GM12892 (cell line): ENCODE results near the gene LAS1L. TPM values are rescaled to one million over a fixed set of nuclear protein-coding genes. Genes with fewer than 3 reads are reported as not detected.
"Not testable (repeated sequence)": the region's sequence is repeated elsewhere in the genome, so short reads cannot be mapped to it uniquely, and the experiment has no call there.

Experiments used
- DNase-seq: peaks from one replicate; pipeline ENCODE4 v3.0.0; 2011; ENCODE audit not compliant: insufficient read length
- FAIRE-seq: peaks from 2 replicates; lab custom pipeline; 2011; peaks lifted over from hg19 to GRCh38; lab: Jason Lieb, UNC
- POLR2A ChIP-seq: IDR thresholded peaks from 2 replicates; pipeline ENCODE4 v1.6.1; 2011; ENCODE audit warnings: low read depth, low read length, control low read depth
- POLR2AphosphoS5 ChIP-seq: IDR thresholded peaks from 2 replicates; pipeline ENCODE4 v1.6.1; 2011; ENCODE audit warnings: low read depth, low read length, control low read depth
- TAF1 ChIP-seq: IDR thresholded peaks from 2 replicates; pipeline ENCODE4 v1.6.1; 2011; ENCODE audit warnings: low read depth, mild to moderate bottlenecking, control low read depth, low read length, borderline replicate concordance
- polyA plus RNA-seq: library from polyadenylated mRNA; unstranded; fragments of >200 nt; gene quantifications from one replicate; pipeline ENCODE4 v1.2.1, GENCODE V29; 2012; ENCODE audit warnings: missing spikeins, inconsistent platforms; ENCODE audit not compliant: missing spikeins

Gene LAS1L
- polyA plus RNA-seq, result 41.2 TPM

DNA sequence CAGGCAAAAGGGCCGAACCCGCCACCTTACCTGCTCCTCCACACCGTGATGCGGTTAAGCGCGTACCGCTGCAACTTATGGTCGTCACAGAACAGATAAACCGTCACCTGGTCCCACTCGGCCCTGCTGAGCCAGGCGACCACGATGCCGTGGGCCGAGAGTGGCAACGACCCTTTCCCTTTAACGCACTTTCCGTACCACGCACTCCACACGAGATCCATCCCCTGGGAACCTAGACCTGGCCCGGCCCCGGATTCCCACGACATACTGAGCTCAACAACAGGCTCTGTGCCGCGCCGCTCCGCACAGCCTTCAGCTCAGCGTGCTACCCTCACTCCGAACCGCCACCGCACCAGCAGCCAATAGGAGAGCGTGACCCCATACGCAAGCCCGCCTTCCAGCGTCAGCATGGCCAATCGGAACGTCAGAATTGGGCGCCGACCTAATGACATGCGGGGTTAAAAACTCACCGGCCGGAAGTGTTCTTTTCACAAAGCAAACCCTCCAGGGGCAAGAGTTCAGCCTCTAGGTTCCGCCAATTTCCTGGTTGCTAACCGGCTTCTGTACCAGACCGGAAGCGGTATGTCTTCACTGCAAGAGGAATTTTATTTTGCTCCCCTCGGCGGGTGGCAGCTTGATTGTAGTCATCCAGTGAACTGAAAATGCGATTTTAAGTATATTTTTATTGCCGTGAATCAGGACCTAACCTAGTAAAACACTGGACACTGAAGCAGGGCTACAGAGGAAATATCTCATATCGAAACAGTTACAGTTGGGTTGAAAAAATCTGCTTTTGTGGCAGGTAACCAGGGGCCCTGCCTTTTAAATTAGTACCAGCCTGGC is at the start of gene LAS1L:
Gene LAS1L, minus strand, starts transcription at position 338 of the 843 bp plus-strand sequence. Its CDS starts 72 bp downstream, at position 266.
- FAIRE-seq (peak; percentile 97), DNase-seq (peak; percentile 71)
- TF ChIP-seq POLR2A (peak; percentile 84), POLR2AphosphoS5 (peak; percentile 80), TAF1 (peak; percentile 77; the same call in 1 of the 2 replicates)

DNA sequence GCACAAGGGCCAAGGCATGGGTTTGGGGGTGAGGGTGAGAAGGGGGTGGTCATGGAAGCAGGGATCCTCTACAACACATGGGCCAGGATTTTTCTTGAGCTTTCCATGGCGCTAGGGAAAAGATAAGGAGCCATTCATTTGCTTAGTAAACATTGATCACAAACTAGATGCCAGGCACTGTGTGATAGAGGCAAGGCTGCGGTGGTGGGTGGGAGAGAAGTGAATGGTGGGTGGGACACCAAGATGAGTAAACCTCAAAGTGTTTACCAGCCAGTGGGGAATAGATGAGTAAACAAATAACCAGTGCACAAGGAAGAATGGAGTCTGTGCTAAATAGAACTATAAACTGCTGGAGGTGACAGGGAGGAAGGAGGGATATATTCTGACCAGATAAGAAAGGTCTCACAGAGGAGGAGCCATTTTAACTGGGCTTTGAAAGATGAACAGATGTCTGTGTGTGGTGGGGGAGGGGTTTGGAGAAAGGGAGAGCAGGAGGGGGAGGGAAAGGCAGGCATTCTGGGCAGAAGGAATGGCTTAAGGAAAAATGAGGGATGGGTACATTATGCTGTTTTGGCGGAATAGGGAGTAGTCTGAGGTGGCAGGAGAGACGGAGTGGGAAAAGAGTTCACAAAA is 48.0 kb upstream of the LAS1L start:
- FAIRE-seq (peak; percentile 38), DNase-seq (no peak)
- TF ChIP-seq POLR2AphosphoS5 (no peak), POLR2A (no peak), TAF1 (no peak)

DNA sequence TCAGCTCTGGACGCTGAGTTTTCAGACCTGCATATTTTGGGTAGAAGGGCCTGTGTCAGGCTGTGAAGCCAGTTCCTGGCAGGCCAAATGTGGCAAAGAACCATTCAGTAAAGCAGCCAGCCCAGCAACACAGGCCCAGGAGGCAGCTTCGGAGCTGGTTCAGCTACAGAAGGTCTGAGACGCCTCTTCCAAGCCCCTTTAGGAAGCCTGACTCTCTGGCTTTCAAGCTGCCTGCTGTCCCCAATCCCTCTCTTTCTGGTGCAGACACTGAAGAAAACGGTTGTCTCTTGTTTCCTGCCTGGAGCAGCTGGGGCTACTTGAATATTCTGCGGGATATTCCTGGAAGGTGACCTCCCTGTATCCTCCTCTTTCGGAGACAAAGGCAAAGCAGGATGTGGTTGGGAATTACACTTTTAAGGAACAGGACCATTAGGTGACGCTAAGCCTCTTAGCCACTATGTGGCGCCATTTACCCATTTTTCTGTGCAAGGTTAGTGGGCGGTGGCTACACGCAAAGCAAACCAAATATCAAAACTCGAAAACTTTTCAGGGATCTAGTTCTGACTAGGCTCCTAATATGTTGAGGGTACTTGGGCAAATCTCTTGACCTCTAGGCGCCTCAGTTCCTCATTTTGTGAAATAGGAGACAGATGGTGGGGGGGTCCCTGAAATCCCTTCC is 47.2 kb upstream of the LAS1L start:
- DNase-seq (peak; percentile 33), FAIRE-seq (peak; percentile 98)
- TF ChIP-seq TAF1, result no peak
- TF ChIP-seq POLR2A, result no peak

DNA sequence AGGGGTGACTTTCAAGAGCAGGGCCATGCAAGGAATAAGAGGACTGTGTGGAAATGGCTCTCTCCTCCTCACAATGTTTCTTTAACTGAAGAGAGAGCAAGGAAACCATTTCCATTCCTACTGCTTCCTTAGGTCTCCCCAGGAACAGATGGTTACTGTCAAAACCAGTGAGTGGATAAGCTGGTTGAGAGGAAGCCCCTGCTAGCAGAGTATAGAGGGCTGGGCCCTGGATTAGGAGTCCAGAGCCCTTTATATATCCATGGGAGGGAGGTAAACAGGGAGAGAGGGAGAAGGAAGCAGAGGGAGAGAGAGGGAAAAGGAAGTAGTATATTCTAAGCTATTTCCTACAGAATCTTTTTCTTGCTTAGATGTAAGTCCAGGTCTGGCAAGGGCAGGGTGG is 43.8 kb upstream of the LAS1L start:
- FAIRE-seq (no peak), DNase-seq (no peak)
- TF ChIP-seq TAF1 (no peak), POLR2A (no peak), POLR2AphosphoS5 (no peak)

DNA sequence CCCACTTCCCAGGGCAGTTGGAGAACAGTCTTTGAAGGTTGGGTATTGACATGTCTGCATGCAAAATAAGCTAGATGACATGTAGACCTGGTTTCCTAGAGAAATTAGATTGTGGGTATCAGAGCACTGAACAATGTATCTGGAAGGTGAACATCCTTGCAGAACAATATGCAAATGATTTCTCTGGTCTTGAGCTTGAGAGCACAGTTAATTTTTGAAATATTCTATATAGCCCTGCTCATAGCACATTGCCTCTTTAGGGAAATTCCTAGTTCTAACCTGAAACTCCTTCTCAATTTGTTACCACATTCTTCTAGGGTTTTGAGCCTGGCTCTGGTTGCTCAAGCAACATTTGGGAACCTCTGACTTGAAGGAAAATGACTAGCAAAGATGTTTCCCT is 41.6 kb upstream of the LAS1L start:
- FAIRE-seq (peak; percentile 46), DNase-seq (no peak)
- TF ChIP-seq POLR2A, result no peak
- no peak for TF ChIP-seq TAF1
- no peak for TF ChIP-seq POLR2AphosphoS5

DNA sequence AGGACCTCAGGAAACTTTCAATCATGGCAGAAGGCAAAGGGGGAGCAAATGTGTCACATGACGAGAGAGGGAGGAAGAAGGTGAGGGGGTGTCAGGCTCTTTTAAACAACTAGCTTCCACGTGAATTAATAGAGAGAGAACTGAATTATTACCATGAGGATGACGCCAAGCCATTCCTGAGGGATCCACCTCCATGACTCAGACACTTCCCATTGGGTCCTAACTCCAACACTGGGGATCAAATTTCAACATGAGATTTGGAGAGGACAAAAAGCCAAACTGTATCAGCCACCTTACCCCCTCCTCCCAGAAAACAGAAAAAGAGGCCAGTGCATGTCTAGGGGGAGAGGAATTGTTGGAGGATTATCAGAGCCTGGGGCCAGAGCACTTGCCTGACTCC is 40.4 kb upstream of the LAS1L start:
- TF ChIP-seq POLR2AphosphoS5, result no peak
- TF ChIP-seq TAF1, result no peak
- no peak for TF ChIP-seq POLR2A
- FAIRE-seq, result no peak
- no peak for DNase-seq

DNA sequence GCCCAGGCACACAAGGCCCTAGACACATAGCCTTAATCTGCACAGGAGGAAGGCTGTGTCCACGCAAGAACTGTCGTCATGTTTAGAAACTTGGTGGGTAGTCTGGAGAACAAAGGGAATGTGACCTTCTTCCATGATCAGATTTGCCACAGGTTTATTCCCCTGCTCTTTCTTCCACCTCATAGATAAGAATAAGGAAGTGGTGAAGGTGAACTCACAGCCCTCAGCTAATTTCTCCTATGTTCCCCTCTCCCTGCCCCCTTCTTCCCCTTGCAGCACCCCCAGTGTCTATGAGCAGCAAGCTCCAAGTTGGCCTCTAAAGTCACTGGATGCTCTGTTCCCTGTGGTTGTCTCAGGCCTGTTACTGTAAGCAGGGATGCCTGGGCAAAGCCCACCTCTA is 39.8 kb upstream of the LAS1L start:
- no peak for DNase-seq
- TF ChIP-seq TAF1, result no peak
- FAIRE-seq, result no peak

DNA sequence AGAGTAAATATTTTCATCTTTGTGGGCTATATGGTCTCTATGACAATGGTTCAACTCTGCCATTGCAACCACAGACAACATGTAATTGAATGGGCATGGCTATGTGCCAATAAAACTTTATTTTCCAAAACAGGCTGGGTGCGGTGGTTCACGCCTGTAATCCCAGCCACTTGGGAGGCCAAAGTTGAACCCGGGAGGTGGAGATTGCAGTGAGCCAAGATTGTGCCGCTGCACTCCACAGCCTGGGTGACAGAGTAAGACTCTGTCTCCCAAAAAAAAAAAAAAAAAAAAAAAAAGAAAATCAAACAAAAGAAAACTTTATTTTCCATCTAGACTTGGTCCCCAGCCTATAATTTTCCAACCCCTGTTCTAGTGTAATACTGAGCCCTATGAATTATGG is 38.4 kb upstream of the LAS1L start:
- FAIRE-seq (no peak), DNase-seq (no peak)
- TF ChIP-seq TAF1 (no peak), POLR2A (no peak), POLR2AphosphoS5 (no peak)

DNA sequence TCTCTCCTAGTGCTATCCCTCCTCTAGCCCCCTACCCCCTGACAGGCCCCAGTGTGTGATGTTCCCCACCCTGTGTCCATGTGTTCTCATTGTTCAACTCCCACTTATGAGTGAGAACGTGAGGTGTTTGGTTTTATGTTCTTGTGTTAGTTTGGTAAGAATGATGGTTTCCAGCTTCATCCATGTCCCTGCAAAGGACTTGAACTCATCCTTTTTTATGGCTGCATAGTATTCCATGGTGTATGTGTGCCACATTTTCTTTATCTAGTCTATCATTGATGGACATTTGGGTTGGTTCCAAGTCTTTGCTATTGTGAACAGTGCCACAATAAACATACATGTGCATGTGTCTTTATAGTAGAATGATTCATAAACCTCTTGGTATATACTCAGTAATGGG is 28.3 kb upstream of the LAS1L start:
- FAIRE-seq, DNase-seq: not testable (repeated sequence)

DNA sequence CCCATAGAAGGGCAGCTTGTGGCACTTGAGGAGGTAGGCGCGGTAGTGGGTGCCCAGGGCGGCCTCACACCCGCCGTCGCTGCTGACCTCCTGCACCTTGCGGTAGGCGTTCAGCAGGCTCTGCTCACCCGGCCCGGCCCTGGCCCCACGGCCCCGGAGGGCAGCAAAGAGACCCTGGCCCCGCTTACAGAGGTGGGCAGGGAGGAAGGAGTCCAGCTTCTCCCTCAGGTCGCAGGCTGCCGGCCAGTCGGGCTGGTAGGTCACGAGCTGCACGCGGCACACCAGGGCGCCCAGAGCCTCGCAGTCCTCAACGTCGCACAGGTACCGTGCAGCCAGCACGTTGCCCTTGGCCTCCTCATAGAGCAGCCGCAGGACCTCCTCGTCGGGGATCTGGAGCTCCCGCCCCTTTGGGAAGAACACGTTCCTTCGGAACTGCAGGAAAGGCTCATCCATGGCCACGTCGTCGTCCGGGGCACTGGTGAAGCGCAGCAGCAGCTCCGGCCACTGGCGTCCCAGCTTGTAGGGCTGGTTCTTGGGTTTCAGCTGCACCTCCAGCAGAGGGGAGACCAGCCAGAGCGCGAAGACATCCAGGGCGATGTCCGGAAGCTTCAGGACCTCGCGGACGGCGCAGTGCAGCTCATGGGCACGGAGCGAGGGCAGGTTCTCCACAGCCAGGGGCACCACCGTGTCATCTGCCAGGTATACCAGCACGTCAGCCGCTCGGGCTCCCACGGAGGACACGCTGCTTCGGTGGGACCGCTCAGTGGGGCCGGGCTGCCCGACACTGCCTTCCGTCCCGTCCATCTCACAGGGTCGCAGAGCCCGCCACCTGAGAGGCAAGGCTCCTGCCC is 17.1 kb upstream of the LAS1L start:
- no peak for TF ChIP-seq TAF1
- no peak for TF ChIP-seq POLR2A
- TF ChIP-seq POLR2AphosphoS5, result no peak
- FAIRE-seq (no peak), DNase-seq (no peak)

DNA sequence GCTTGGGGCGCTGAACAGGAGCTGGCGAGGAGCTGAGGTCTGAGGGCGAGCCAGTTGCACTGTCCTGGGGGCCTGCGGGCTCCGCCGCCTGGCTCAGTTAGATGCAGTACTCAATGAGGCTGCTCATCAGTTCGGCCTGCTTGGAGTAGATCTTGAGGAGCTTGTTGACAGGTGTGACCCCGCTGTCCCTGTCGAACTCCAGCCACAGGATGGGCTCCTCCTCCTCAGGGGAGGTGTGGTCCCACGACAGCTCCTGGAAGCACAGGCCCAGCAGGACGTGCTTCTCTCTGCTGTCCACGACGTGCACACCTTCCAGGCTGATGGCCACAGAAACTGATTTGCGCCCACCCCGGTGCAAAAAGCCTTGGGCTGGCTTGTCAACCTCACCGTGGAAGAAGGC is 16.5 kb upstream of the LAS1L start:
- no peak for FAIRE-seq
- no peak for DNase-seq

More for the DNA sequence above, 16.5 kb upstream of the LAS1L start:
- TF ChIP-seq POLR2A (no peak), POLR2AphosphoS5 (no peak), TAF1 (no peak)
